Gastrocnemius medialis (tissue), 4 donors: ENCODE results near the gene PRICKLE2.

Source experiments
- CTCF ChIP-seq, 5 experiments: fragments of 450-650 bp in 3 of 5; fragments of 200-600 bp in 2 of 5; sonication (generic) in 2 of 5; IDR thresholded peaks in 4 of 5; conservative IDR thresholded peaks in 1 of 5; 1 replicate in 4 of 5; 2 replicates in 1 of 5; pipeline ENCODE4 v1.5.1; 2016 to 2019; ENCODE audit warnings: antibody characterized with exemption in 5 of 5, mild to moderate bottlenecking in 3 of 5, moderate library complexity in 3 of 5
- POLR2A ChIP-seq, 2 donors: fragments of 450-650 bp; IDR thresholded peaks; one replicate each; pipeline ENCODE4 v1.6.1; 2017; ENCODE audit warnings: antibody characterized with exemption in 2 of 2, mild to moderate bottlenecking in 2 of 2, moderate library complexity in 2 of 2

- TF ChIP-seq CTCF (IDR thresholded peaks at IDR 0.05 in 4 of 5, conservative IDR thresholded peaks at IDR 0.05 in 1 of 5) = no peak
- no peak for TF ChIP-seq POLR2A (IDR thresholded peaks at IDR 0.05)
These were observed 94.8 kb downstream of the PRICKLE2 start for GRCh38 chr3:64130436-64130835.
